LoVo (cell line): ENCODE results near the gene PODXL2.
"Not testable (repeated sequence)": the region's sequence is repeated elsewhere in the genome, so short reads cannot be mapped to it uniquely, and the experiment has no call there.

Experiments
- DNase-seq: peaks from one replicate; pipeline ENCODE4 v3.0.0-alpha.2; 2016; ENCODE audit warnings: low spot score

PODXL2 gene

DNA sequence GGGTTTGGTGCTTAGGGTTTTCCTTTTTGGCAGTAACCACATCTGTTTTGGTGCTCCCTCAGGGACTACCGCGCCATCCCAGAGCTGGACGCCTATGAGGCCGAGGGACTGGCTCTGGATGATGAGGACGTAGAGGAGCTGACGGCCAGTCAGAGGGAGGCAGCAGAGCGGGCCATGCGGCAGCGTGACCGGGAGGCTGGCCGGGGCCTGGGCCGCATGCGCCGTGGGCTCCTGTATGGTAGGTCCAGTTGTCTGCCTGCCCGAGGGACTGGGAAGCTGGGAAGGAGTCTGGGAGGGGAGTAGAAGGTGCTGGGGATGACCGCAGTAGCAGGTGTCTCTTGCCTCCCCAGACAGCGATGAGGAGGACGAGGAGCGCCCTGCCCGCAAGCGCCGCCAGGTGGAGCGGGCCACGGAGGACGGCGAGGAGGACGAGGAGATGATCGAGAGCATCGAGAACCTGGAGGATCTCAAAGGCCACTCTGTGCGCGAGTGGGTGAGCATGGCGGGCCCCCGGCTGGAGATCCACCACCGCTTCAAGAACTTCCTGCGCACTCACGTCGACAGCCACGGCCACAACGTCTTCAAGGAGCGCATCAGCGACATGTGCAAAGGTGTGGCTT, 24.3 kb upstream of the PODXL2 start:
- DNase-seq, result no peak

GRCh38 chr3:127605547-127605946, 23.4 kb upstream of the PODXL2 start:
- DNase-seq, result not testable (repeated sequence)

GRCh38 chr3:127606086-127606805, 22.7 kb upstream of the PODXL2 start:
- no peak for DNase-seq

- DNase-seq, result no peak
Observed at GRCh38 chr3:127606981-127607595, 21.9 kb upstream of the PODXL2 start.

- DNase-seq, result no peak
Observed at GRCh38 chr3:127607675-127608361, 21.2 kb upstream of the PODXL2 start.

GRCh38 chr3:127608362-127608718, 20.6 kb upstream of the PODXL2 start:
- DNase-seq, result no peak

GRCh38 chr3:127610105-127610504, 18.9 kb upstream of the PODXL2 start:
- no peak for DNase-seq

DNA sequence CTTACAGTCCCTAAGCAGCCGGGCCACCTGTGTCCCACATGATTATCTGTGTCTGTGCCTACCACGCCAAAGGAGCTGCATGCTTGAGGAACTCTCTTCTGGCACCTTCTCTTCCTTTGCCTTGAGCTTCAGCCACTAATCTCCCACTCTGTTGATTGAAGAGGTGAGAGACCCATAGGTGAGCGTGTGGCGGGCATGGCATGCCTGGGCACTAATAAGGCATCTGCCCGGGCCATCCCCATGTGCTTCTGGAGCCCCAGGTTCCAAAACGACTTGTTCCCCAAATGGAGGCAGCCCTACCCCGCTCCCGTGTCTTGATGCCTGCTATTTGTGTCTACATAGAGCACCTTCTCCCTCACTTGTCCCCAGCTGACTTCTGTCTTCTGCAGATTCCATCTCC, 17.7 kb upstream of the PODXL2 start:
- no peak for DNase-seq

- no peak for DNase-seq
Observed at GRCh38 chr3:127612966-127613365, 16.0 kb upstream of the PODXL2 start.

DNA sequence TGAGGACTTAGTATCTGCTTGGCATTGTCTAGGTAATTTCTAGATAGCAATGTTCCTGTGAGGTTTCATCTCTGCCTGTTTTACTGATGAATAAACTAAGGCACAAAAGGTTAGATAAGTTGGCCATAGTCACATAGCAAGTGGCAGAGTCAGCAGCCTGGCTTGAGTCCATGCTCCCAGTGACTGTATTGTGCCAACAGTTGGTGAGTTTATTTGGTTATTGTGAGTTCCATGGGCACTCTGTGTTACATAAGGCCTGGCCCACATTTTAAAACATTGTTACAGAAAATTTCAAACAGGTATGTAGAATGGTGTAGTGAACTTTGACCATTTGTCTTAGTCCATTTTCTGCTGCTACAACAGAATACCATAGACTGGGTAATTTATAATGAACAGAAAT, 15.6 kb upstream of the PODXL2 start:
- no peak for DNase-seq

DNA sequence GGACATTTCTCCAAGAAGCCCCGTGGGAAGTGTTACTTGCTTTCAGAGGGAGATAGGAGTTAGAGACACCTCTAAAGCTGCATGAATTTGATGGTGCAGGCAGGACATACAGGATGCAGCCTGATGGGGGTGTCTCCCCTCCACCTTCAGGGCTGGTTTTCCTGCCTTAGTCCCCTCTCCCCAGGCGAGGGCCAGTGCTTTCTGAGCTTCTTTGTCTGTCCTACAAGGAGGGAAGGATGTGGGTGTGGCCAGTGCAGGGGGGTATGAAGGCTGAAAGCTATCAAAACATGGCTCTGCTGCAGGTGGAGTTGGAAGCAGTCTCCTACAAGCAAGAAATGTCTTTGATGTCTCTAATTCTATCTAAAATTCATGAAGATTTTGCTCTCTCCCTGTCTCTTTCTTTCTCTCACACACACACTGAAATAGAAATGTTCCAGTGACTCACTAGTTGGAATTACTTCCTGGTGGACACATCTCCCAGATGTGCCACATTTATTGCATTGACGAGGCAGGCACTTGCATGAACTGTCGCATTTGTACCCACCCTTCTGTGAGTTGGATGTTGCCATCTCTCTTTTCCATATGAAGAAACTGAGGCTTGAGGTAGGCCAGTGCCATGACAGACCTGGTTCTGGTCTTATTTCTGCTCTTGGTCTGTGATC, 13.9 kb upstream of the PODXL2 start:
- no peak for DNase-seq

DNA sequence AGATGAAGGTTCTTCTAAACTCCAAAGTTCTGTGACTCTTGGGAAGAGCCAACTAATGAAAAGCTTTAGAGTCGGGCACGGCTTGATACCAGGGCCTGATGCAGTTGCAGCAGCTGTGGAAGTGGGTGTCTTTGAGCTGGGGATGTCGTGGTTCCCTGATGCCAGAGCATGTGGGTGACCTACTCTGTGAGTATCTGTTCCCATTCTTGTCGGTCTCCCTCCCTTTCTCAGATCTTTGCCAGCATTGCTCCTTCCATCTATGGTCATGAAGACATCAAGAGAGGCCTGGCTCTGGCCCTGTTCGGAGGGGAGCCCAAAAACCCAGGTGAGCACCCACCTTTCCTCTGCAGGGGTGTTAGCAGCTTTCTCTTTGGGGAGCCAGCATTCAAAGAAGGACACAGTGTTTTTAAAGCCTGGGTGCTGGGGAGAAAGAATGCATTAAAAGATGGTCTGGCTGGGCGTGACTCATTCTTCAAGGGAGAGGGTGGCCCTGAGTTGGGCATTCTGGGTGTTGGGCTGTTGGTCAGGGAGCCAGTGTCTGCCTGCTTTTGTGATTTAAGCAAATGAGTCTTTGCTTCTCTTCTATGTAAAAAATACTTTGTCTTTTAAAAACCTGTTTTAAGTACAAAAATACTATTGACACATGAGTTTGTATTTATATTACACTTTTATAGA, 13.2 kb upstream of the PODXL2 start:
- DNase-seq, result no peak

GRCh38 chr3:127616836-127617605, 12.0 kb upstream of the PODXL2 start:
- DNase-seq, result no peak

GRCh38 chr3:127618891-127619290, 10.1 kb upstream of the PODXL2 start:
- no peak for DNase-seq

DNA sequence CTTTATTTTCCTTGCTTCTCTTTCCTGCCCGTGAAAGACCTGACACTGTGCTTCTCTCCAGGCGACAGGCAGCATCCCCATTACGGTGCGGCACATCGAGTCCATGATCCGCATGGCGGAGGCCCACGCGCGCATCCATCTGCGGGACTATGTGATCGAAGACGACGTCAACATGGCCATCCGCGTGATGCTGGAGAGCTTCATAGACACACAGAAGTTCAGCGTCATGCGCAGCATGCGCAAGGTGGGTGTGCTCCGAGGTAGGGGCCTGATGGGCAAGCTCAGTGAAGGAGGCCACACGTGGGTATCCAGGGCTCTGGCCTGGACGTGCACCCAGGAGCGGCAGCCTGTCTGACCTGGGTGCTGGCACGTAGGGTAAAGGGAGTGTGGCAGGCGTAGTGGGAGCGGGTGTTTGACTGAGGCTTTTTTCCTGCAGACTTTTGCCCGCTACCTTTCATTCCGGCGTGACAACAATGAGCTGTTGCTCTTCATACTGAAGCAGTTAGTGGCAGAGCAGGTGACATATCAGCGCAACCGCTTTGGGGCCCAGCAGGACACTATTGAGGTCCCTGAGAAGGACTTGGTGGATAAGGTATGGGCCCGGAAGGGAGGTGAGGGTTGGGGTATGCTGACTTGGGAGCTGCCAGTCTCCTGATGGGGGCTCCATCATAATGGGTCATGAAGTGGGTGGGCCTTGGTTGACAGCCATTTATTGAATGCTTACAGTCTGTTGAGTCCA, 8.2 kb upstream of the PODXL2 start:
- no peak for DNase-seq

GRCh38 chr3:127622031-127622430, 7.0 kb upstream of the PODXL2 start:
- no peak for DNase-seq

- no peak for DNase-seq
Observed at GRCh38 chr3:127622772-127623576, 6.0 kb upstream of the PODXL2 start.

- DNase-seq, result no peak
Observed at GRCh38 chr3:127624063-127624462, 4.9 kb upstream of the PODXL2 start.

DNA sequence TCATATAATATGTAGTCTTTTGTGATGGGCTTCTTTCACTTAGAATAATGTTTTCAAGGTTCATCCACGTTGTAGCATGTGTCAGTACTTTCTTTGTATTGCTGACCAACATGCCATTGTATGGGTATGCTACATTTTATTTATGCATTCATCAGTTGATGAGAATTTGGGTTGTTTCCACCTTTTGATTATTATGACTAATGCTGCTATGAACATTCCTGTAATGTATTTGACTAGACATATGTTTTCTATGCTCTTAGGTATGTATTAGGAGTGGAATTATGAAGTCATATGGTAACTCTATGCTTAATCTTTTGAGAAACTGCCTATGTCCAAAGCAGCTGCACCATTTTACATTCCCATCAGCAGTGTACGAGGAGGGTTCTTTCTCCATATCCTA, 3.2 kb upstream of the PODXL2 start:
- no peak for DNase-seq

DNA sequence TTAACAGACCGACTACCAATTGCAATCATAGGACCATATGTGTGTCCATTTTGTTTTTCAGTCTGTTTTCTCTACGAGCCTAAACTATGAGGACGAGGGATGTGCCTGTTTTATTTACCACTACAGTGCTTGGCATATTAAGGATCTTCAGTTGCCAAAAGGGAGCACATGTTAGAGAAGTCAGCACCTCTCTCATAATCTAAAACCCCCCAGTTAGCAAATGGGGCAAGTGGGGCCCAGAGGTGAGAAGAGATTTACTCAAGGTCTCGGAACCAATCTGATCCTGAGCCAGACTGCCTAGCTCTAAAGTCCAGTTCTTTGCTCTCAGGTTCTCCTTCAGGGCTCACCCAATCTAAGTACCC, 578 bp upstream of the PODXL2 start:
- no peak for DNase-seq
